Measurements from ENCODE around the gene ATP1A2. TPM values are rescaled to one million over a fixed set of nuclear protein-coding genes. Genes with fewer than 3 reads are reported as not detected.

The ATP1A2 gene
- total and polyA plus RNA-seq, 8 donors, result 0.31 to 104 (median 10.9) TPM

- intact Hi-C loops (cut with DNase I; ENCODE audit: low total_unique reads), result no loop called here
- peaks cover 16 to 56% (median 50%) of the 10 kb centered on the region in 4 donors for H3K36me3 ChIP-seq
- no peak overlapping the region for H3K27ac ChIP-seq
- 86 to 93% (median 92%) methylated on average over 11 to 12 of the region's 12 CpGs for WGBS, 5 donors
- TF ChIP-seq POLR2A (IDR thresholded peaks at IDR 0.05) (no peak), POLR2AphosphoS5 (IDR thresholded peaks at IDR 0.05) (no peak), CTCF (IDR thresholded peaks at IDR 0.05) (no peak), EP300 (IDR thresholded peaks at IDR 0.05) (no peak)
- no peak overlapping the region for H3K4me3 ChIP-seq
- no peaks in the 10 kb centered on the region for H3K9me3 ChIP-seq
- no peak for DNase-seq
- peaks cover 0 to 27% (median 24%) of the 10 kb centered on the region in 3 donors for H3K27me3 ChIP-seq
- H3K4me1 ChIP-seq, result peaks cover 9 to 14% (median 13%) of the 10 kb centered on the region in 4 donors
These were observed 28.4 kb upstream of the ATP1A2 start for GRCh38 chr1:160087118-160087662.

GRCh38 chr1:160089883-160090282 lies 25.7 kb upstream of the ATP1A2 start:
- H3K27me3 ChIP-seq, result peaks cover 0 to under 1% (median 0%) of the 10 kb centered on the region in 3 donors
- peaks cover 18 to 81% (median 77%) of the 10 kb centered on the region in 4 donors for H3K36me3 ChIP-seq
- intact Hi-C loops (cut with DNase I; ENCODE audit: low total_unique reads), result no loop called here
- peaks cover 0 to 16% (median 3%) of the 10 kb centered on the region in 4 donors for H3K4me1 ChIP-seq
- TF ChIP-seq CTCF (IDR thresholded peaks at IDR 0.05) (no peak), POLR2A (IDR thresholded peaks at IDR 0.05) (no peak), EP300 (IDR thresholded peaks at IDR 0.05) (no peak), POLR2AphosphoS5 (IDR thresholded peaks at IDR 0.05) (no peak)
- H3K9me3 ChIP-seq, result no peaks in the 10 kb centered on the region
- no peak overlapping the region for H3K27ac ChIP-seq
- 86 to 100% (median 91%) methylated on average over 3 of the region's 3 CpGs for WGBS, 5 donors
- no peak overlapping the region for H3K4me3 ChIP-seq
- no peak for DNase-seq

- TF ChIP-seq EP300 (IDR thresholded peaks at IDR 0.05), result no peak
- TF ChIP-seq CTCF (IDR thresholded peaks at IDR 0.05), result no peak
- no peak for TF ChIP-seq POLR2AphosphoS5 (IDR thresholded peaks at IDR 0.05)
- TF ChIP-seq POLR2A (IDR thresholded peaks at IDR 0.05), result no peak
- no peak overlapping the region for H3K27ac ChIP-seq
- no peaks in the 10 kb centered on the region for H3K27me3 ChIP-seq
- intact Hi-C loops (cut with DNase I; ENCODE audit: low total_unique reads), result no loop called here
- WGBS, 5 donors, result 88 to 98% (median 94%) methylated on average over 4 of the region's 4 CpGs
- H3K4me3 ChIP-seq, result no peak overlapping the region
- peaks cover 18 to 85% (median 82%) of the 10 kb centered on the region in 4 donors for H3K36me3 ChIP-seq
- H3K9me3 ChIP-seq, result no peaks in the 10 kb centered on the region
- peaks cover 0 to 23% (median 9%) of the 10 kb centered on the region in 4 donors for H3K4me1 ChIP-seq
- DNase-seq, result no peak
These were observed 24.8 kb upstream of the ATP1A2 start for GRCh38 chr1:160090760-160091159.

GRCh38 chr1:160091666-160092223 lies 23.8 kb upstream of the ATP1A2 start:
- Histone ChIP-seq H3K36me3 (peaks cover 18 to 83% (median 82%) of the 10 kb centered on the region in 4 donors), H3K4me1 (peaks cover 9 to 31% (median 19%) of the 10 kb centered on the region in 4 donors), H3K27ac (no peak overlapping the region), H3K4me3 (no peak overlapping the region), H3K27me3 (no peaks in the 10 kb centered on the region), H3K9me3 (no peaks in the 10 kb centered on the region)
- WGBS, 5 donors, result 90 to 100% (median 97%) methylated on average over 5 of the region's 5 CpGs
- intact Hi-C loops (cut with DNase I; ENCODE audit: low total_unique reads), result no loop called here
- no peak for DNase-seq
- TF ChIP-seq POLR2A (IDR thresholded peaks at IDR 0.05) (no peak), POLR2AphosphoS5 (IDR thresholded peaks at IDR 0.05) (no peak), EP300 (IDR thresholded peaks at IDR 0.05) (no peak), CTCF (IDR thresholded peaks at IDR 0.05) (no peak)
